Measurements from ENCODE around the gene MAD1L1. TPM values are rescaled to one million over a fixed set of nuclear protein-coding genes. Genes with fewer than 3 reads are reported as not detected.
A peak's percentile ranks its signal among the peaks of the same experiment; 100 is the strongest.

Gene MAD1L1
- total and polyA plus RNA-seq, 11 donors: 11.1 to 29.7 (median 20.9) TPM

DNA sequence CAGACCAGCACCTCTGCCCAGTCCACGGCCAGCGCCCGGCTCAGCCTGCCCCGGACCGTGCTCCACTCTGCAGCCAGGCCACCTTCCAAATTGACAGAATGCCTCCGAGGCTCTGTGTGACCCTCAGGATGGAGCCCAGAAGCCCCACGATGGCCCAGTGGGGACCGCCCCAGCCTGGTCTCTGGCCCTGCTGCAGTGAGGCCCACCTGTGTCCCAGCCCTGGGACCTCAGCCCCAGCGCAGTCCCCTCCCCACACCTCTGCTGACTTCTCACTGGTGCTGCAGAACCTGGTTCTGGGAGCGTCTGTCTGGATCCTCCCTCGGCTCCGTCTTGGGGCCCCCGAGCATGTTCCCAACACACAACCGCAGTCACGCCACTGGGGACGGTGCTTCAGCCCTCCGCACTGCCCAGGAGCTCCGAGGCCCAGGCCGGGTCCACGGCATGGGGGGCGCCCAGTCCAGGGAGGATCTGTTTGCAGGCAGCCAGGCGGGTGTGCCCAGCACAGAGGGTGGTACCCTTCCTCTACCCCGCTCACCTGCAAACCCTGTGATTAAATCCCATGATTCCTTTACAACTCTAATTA, 314.6 kb downstream of the MAD1L1 start:
- intact Hi-C loops (cut with DNase I): loop anchor here in 1 of 10 donors (10.0 kb wide), 1 partner anchor 287 kb away; no protein-coding TSS in a partner anchor
- peak in 2 of 5 donors; percentile 19 for DNase-seq
- 94 to 97% (median 96%) methylated on average over 18 to 23 of the region's 23 CpGs for WGBS, 4 donors

GRCh38 chr7:1917221-1918062, 315.3 kb downstream of the MAD1L1 start:
- no peaks in the 10 kb centered on the region for H3K27me3 ChIP-seq
- H3K36me3 ChIP-seq: peaks cover 0 to 3% (median 0%) of the 10 kb centered on the region in 9 donors
- 64 to 82% (median 76%) methylated on average over 21 to 31 of the region's 31 CpGs for WGBS, 4 donors
- H3K27ac ChIP-seq: no peak overlapping the region
- peak in 1 of 4 donors; percentile 6 for ATAC-seq
- TF ChIP-seq, protein P1, sequence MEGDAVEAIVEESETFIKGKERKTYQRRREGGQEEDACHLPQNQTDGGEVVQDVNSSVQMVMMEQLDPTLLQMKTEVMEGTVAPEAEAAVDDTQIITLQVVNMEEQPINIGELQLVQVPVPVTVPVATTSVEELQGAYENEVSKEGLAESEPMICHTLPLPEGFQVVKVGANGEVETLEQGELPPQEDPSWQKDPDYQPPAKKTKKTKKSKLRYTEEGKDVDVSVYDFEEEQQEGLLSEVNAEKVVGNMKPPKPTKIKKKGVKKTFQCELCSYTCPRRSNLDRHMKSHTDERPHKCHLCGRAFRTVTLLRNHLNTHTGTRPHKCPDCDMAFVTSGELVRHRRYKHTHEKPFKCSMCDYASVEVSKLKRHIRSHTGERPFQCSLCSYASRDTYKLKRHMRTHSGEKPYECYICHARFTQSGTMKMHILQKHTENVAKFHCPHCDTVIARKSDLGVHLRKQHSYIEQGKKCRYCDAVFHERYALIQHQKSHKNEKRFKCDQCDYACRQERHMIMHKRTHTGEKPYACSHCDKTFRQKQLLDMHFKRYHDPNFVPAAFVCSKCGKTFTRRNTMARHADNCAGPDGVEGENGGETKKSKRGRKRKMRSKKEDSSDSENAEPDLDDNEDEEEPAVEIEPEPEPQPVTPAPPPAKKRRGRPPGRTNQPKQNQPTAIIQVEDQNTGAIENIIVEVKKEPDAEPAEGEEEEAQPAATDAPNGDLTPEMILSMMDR (IDR thresholded peaks at IDR 0.05): no peak
- no peak for TF ChIP-seq POLR2A (IDR thresholded peaks at IDR 0.05)
- H3K9me3 ChIP-seq: no peaks in the 10 kb centered on the region
- H3K4me1 ChIP-seq: peaks cover 0 to 55% (median 11%) of the 10 kb centered on the region in 12 donors
- intact Hi-C loops (cut with DNase I): loop anchor here in 1 of 10 donors (10.0 kb wide), 1 partner anchor 287 kb away; no protein-coding TSS in a partner anchor
- H3K4me3 ChIP-seq: no peak overlapping the region
- DNase-seq: peak in 2 of 5 donors; percentile 23 to 27

More for the DNA sequence above, 314.6 kb downstream of the MAD1L1 start:
- TF ChIP-seq POLR2A (IDR thresholded peaks at IDR 0.05): no peak
- TF ChIP-seq, protein P1 (IDR thresholded peaks at IDR 0.05): no peak
- no peak for ATAC-seq
- peaks cover 0 to 3% (median 0%) of the 10 kb centered on the region in 9 donors for H3K36me3 ChIP-seq
- H3K9me3 ChIP-seq: no peaks in the 10 kb centered on the region
- no peaks in the 10 kb centered on the region for H3K27me3 ChIP-seq
- no peak overlapping the region for H3K27ac ChIP-seq
- no peak overlapping the region for H3K4me3 ChIP-seq
- H3K4me1 ChIP-seq: peaks cover 0 to 57% (median 11%) of the 10 kb centered on the region in 12 donors

GRCh38 chr7:1916601-1916970, 316.2 kb downstream of the MAD1L1 start:
- H3K27ac ChIP-seq: peak overlapping the region in 1 of 12 donors; percentile 66
- no peaks in the 10 kb centered on the region for H3K27me3 ChIP-seq
- H3K36me3 ChIP-seq: no peaks in the 10 kb centered on the region
- H3K4me1 ChIP-seq: peaks cover 0 to 46% (median 11%) of the 10 kb centered on the region in 12 donors
- no peak for TF ChIP-seq POLR2A (IDR thresholded peaks at IDR 0.05)
- TF ChIP-seq, protein P1 (IDR thresholded peaks at IDR 0.05): no peak
- H3K9me3 ChIP-seq: no peaks in the 10 kb centered on the region
- no peak for DNase-seq
- no peak for ATAC-seq
- H3K4me3 ChIP-seq: no peak overlapping the region
- WGBS, 4 donors: 91 to 97% (median 95%) methylated on average over 12 to 16 of the region's 16 CpGs
- intact Hi-C loops (cut with DNase I): loop anchor here in 1 of 10 donors (10.0 kb wide), 1 partner anchor 288 kb away; no protein-coding TSS in a partner anchor
